Activated CD4-positive, alpha-beta T cell treated with anti-CD3 and anti-CD28 coated beads, Interleukin-2, amount 50 U/mL, for 48 hours (primary cell): ENCODE data around the gene C6orf163.

ENCODE experiments used
- DNase-seq, 2 experiments: peaks; one replicate each; pipeline ENCODE4 v3.0.0-alpha.2; 2020

The C6orf163 gene

DNA sequence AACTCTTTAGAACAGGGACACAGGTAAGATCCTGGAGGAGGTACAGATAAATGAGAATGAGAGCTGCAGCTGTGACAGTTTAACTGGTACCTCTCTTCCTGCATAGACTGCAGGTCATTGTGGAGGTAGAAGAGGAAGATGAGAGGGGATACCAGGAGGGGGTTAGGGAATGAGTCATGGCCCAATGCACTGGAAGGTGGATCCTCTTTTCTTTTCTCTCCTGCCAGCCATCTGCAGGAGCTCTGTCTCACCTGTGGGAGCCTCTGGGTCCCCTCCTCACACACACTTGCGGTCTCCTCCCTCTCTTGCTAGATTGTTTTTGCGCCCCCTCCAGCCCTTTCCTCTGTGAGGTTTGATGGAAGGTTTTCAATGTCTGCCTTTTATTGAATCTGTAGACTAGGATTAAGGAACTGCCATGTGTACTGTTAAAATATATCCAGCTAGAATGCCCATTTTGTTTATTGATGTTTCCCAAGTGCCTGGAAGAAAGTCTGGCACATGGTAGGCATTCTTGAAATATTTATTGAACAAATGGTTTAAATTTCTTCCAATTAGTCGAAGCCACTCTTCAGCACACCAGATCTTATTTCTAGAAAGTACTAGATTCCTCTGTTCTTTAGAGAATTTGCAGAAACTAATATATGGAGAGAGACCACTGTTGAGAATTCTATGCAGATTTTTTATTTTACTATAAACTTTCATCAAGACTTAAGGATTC is 13.0 kb downstream of the C6orf163 start:
- no peak for DNase-seq

- DNase-seq: no peak
These were observed 20.1 kb downstream of the C6orf163 start for GRCh38 chr6:87364602-87365252.

DNA sequence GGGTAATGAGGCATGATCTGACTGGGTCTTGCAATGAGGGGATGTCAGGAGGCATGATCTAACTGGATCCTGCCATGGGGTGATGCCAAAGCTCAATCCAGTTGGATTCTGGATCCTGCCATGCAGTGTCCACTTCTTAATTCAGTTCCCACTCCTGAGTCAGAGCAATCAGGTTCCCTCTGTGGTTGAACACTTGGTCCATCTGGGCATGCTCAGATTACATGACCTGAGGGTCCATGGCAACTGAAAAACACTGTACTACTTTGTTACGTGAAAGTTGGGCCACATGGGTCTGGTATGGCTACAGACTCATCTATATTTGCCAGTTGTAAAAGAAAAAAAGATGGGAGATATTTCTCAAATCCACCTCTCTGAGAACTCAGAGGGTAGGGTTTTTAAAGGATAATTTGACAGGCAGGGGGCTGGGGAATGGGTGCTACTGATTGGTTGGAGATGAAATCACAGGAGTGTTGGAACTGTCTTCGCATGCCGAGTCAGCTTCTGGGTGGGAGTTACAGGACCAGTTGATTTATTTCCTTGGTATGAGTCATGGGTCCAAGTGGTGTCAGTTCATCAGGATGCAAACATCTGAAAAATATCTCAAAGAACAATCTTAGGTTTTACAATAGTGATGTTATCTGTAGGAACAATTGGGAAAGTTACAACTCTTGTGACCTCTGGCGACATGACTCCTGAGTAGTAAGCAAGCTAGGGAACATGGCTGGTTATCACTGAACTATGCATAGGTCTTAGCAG is 21.6 kb downstream of the C6orf163 start:
- DNase-seq: no peak

DNA sequence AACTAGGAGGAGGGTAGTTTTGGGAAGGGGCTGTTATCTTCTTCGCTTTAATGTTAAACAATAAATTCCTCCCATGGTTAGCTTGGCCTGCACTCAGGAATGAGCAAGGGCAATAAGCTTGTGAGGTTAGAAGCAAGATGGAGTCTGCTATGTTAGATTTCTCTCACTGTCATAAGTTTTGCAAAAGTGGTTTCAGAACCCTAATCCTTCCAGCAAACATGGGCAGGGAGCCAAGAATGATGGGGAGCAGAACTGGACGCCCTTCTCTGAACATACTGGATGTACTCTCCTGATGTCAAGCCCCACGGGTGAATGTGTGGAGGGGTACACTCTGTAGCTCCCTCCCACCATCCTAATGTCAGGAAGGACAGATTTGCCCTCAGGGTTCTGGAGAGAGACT is 22.3 kb downstream of the C6orf163 start:
- DNase-seq: no peak

GRCh38 chr6:87373377-87373776 is 28.8 kb downstream of the C6orf163 start:
- DNase-seq: no peak

DNA sequence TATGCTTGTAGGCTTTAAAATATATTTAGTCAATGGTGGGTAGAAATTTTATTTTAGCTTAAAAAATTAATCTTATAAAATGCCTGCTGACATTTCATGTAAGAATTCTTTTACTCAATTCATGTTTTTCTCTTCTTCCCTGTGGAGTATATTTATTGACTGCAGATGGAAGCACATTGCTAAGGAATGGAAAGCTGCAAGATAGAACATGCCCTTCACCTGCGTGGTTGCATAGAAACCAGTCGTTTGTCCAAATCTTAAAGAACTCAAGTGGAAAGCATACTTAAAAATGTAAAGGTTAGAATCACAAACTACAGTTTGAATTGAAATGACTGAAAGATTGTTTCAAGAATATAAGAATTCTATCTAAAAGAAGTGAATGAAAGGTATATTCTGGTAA is 30.7 kb downstream of the C6orf163 start:
- DNase-seq: no peak

- no peak for DNase-seq
These were observed 32.0 kb downstream of the C6orf163 start for GRCh38 chr6:87376643-87377042.

- DNase-seq: no peak
These were observed 34.3 kb downstream of the C6orf163 start for GRCh38 chr6:87378947-87379346.

- no peak for DNase-seq
These were observed 38.2 kb downstream of the C6orf163 start for GRCh38 chr6:87382861-87383260.

GRCh38 chr6:87384038-87384437 is 39.4 kb downstream of the C6orf163 start:
- DNase-seq: no peak

- DNase-seq: no peak
These were observed 39.8 kb downstream of the C6orf163 start for GRCh38 chr6:87384449-87384848.

GRCh38 chr6:87391334-87391733 is 46.7 kb downstream of the C6orf163 start:
- no peak for DNase-seq

DNA sequence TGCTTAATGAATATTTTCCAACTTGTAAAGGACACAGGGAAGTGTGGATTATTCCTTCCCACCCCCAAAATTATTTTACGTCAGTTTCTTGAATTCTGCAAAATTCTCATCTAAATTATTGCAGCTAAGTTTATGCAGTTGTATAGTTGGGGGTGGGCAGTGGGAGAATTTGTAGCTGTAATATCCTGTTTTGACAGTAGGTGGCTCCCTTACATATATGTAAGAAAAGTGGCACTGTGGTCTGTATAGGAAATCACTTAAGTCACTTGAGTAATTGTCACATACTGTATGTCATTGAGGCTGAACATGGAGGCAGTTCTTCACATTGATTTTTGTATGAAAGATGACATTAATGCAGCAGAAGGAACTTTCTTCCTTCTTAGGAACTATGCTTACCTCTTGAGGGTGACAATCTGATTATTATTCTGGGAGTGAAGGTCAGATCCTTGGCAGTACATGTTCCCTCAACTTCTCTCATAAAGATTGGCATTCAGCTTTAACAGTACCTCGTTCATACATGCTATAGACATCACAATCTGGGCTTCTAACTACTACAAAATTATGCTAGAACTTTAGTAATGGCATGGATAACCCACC is 48.5 kb downstream of the C6orf163 start:
- peak; percentile 28 for DNase-seq

GRCh38 chr6:87395431-87395830 is 50.8 kb downstream of the C6orf163 start:
- no peak for DNase-seq

DNA sequence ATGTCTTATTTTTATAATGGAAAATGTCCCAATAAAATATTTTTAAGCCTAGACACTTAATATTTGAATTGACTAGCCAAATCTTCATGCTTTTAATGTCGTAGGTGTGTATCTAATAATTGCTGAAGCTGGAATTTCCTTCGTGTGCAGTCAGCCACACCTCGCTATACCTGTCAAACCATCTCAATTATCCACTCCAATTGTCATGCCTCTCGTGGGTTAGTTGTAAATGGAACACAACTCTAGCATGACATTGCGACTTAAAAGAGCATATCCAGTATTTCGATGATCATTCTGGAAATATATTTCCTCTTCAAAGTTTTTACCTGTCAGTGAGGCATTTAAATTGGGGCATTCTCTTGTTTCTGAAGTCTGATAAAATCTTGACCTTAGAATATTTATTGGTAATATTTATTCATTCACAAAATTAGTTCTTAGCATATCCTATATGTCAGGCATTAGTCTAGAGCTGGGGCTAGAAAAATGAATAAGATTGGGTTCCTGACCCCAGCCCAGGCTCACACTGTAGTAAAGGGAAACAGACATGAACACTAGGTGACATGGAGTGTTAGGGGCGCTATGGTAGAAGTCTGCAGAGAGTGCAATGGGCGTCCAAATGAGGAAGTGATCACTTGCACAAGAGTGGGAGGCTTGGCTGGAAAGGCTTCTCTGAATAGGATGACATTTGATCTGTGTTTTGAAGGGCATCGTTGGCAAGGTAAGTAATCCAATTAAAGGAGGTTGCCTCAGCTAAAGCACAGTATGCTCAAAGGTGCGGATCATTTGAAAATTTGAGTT is 52.2 kb downstream of the C6orf163 start:
- no peak for DNase-seq

GRCh38 chr6:87397656-87398055 is 53.0 kb downstream of the C6orf163 start:
- DNase-seq: no peak

DNA sequence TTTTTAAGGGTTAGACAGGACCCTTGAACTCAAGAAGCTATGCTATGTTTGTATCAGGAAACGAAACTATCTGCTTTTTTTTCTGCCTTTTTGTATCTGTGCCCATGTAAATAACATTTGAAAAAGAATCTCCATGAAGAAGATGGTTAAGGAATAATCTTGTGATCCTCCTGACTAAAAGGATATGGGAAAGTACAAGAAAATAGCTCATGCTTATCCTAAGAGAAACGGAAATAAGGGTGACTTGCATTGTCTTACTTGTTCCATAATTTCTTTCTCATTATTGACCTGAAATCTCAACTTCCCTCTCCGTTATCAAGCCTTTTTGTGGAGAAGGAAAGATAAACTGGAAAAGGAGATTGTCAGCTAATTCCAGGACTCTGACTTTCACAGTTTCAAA is 57.2 kb downstream of the C6orf163 start:
- DNase-seq: no peak

GRCh38 chr6:87407561-87407900 is 62.9 kb downstream of the C6orf163 start:
- DNase-seq: no peak

DNA sequence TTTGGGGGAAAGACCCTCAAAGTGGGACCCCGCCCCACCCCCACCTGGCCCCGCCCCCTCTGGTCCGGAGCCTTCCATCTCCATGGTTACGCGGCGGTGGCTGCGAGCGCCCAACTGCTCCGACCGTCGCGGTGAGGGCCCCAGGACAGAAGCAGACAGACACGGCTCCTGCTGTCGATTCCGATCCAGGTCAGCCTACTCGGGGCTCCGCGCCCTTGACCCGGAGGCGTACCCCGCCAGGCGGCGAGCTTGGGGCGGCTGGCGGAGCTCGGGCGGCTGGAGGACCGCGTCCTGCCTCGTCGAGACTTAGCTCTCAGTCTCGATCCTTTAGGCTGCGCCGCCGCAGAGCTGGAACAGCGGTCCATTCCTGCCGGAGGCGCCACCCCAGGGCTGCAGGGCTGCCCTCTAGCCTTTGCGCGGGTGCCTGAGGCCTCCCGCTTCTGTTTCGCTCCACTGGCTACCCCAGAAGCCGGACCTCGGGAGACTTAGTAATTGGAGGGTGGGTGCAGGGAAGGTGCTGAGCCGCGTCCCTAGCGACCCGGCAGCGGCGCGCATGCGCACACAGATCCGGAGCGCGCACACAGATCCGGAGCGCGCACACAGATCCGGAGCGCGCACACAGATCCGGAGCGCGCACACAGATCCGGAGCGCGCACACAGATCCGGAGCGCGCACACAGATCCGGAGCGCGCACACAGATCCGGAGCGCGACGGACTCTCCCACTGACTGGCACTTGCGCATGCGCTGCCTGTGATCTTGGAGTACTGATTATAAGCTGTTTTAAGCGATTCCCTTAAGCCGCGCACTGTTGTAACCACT is 63.5 kb downstream of the C6orf163 start, which contains the start of gene CFAP206:
CFAP206 (plus strand) TSS at position 72 of the 820 bp plus-strand sequence. CDS start 1,868 bp downstream, outside the sequence.
- peak; percentile 75 to 80 for DNase-seq

- no peak for DNase-seq
These were observed 64.1 kb downstream of the C6orf163 start for GRCh38 chr6:87408721-87409155.
